Trophoblast cell (in vitro differentiated cells and primary cell): ENCODE results near the gene OPTN.

ENCODE experiments used
- DNase-seq, 2 donors: peaks; one replicate each; pipeline ENCODE4 v3.0.0-alpha.2; 2016
- H2AFZ ChIP-seq: 2 replicates; pipeline ENCODE4 v1.6.1; 2013; ENCODE audit warnings: low read length, moderate library complexity, mild to moderate bottlenecking; ENCODE audit not compliant: insufficient read depth, poor library complexity
- H2AK5ac ChIP-seq: 2 replicates; pipeline ENCODE4 v1.6.1; 2013; ENCODE audit warnings: mild to moderate bottlenecking, low read length
- H2BK120ac ChIP-seq: 2 replicates; pipeline ENCODE4 v1.6.1; 2013; ENCODE audit warnings: low read length, mild to moderate bottlenecking, moderate library complexity; ENCODE audit not compliant: insufficient read depth, poor library complexity
- H2BK12ac ChIP-seq: 2 replicates; pipeline ENCODE4 v1.6.1; 2013; ENCODE audit warnings: mild to moderate bottlenecking, low read length, moderate library complexity
- H2BK5ac ChIP-seq: 2 replicates; pipeline ENCODE4 v1.6.1; 2013; ENCODE audit warnings: low read length, low read depth, moderate library complexity, mild to moderate bottlenecking; ENCODE audit not compliant: poor library complexity
- H3K14ac ChIP-seq: 2 replicates; pipeline ENCODE4 v1.6.1; 2013; ENCODE audit warnings: mild to moderate bottlenecking, low read length
- H3K18ac ChIP-seq: 2 replicates; pipeline ENCODE4 v1.6.1; 2013; ENCODE audit warnings: mild to moderate bottlenecking, low read length
- H3K23ac ChIP-seq: 2 replicates; pipeline ENCODE4 v1.6.1; 2013; ENCODE audit warnings: low read length
- H3K27ac ChIP-seq: 2 replicates; pipeline ENCODE4 v1.5.1; 2013; ENCODE audit warnings: low read depth, mild to moderate bottlenecking, inconsistent platforms, low read length, moderate library complexity
- H3K27me3 ChIP-seq: 2 replicates; pipeline ENCODE4 v1.6.1; 2013; ENCODE audit warnings: inconsistent platforms, mild to moderate bottlenecking, low read length, moderate library complexity; ENCODE audit not compliant: insufficient read depth
- H3K36me3 ChIP-seq, 2 experiments: 1 replicate in 1 of 2; 2 replicates in 1 of 2; pipeline ENCODE4 v1.6.1; 2013; ENCODE audit warnings: low read length in 2 of 2, mild to moderate bottlenecking in 2 of 2, moderate library complexity in 1 of 2; ENCODE audit not compliant: insufficient read depth in 2 of 2, control insufficient read depth in 1 of 2
- H3K4ac ChIP-seq: 2 replicates; pipeline ENCODE4 v1.6.1; 2013; ENCODE audit warnings: low read depth, mild to moderate bottlenecking, low read length, moderate library complexity
- H3K4me1 ChIP-seq, 2 experiments: 1 replicate in 1 of 2; 2 replicates in 1 of 2; pipeline ENCODE4 v1.6.1; 2013; ENCODE audit warnings: low read length in 2 of 2, mild to moderate bottlenecking in 2 of 2, moderate library complexity in 1 of 2; ENCODE audit not compliant: insufficient read depth in 2 of 2, control insufficient read depth in 1 of 2
- H3K4me2 ChIP-seq: 2 replicates; pipeline ENCODE4 v1.6.1; 2013; ENCODE audit warnings: inconsistent platforms, mild to moderate bottlenecking, low read length, moderate library complexity
- H3K4me3 ChIP-seq: 2 replicates; pipeline ENCODE4 v1.5.1; 2013; ENCODE audit warnings: mild to moderate bottlenecking, low read depth, low read length, inconsistent platforms
- H3K79me1 ChIP-seq: one replicate; pipeline ENCODE4 v1.6.1; 2013; ENCODE audit warnings: low read length
- H3K79me2 ChIP-seq: 2 replicates; pipeline ENCODE4 v1.6.1; 2013; ENCODE audit warnings: low read length, mild to moderate bottlenecking; ENCODE audit not compliant: control insufficient read depth, insufficient read depth, poor library complexity
- H3K9ac ChIP-seq: 2 replicates; pipeline ENCODE4 v1.6.1; 2013; ENCODE audit warnings: mild to moderate bottlenecking, low read length
- H3K9me3 ChIP-seq: 2 replicates; pipeline ENCODE4 v1.6.1; 2013; ENCODE audit warnings: low read depth, mild to moderate bottlenecking, control low read depth, inconsistent platforms, low read length; ENCODE audit not compliant: insufficient read depth
- H4K12ac ChIP-seq: 2 replicates; pipeline ENCODE4 v1.6.1; 2013; ENCODE audit warnings: low read depth, mild to moderate bottlenecking, low read length, moderate library complexity
- H4K8ac ChIP-seq: 2 replicates; pipeline ENCODE4 v1.6.1; 2013; ENCODE audit warnings: low read depth, mild to moderate bottlenecking, low read length, moderate library complexity
- H4K91ac ChIP-seq: one replicate; pipeline ENCODE4 v1.6.1; 2013; ENCODE audit warnings: low read depth, mild to moderate bottlenecking, low read length, moderate library complexity
- WGBS: extraction: QIAGEN DNeasy Blood & Tissue Kit; methylation state at CpG from one replicate; pipeline ENCODE4 v1.1.7; 2013; ENCODE audit warnings: missing lambda C conversion rate; ENCODE audit not compliant: insufficient read length, insufficient coverage; ENCODE audit errors: extremely low coverage; 5-methylcytosine and 5-hydroxymethylcytosine counted together

OPTN gene

GRCh38 chr10:13074563-13075451 is 25.2 kb upstream of the OPTN start:
- Histone ChIP-seq H3K4me3 (no peak overlapping the region), H2BK12ac (no peak overlapping the region), H3K9ac (no peak overlapping the region), H3K18ac (no peak overlapping the region), H3K27me3 (no peaks in the 10 kb centered on the region), H2AFZ (no peak overlapping the region), H3K79me1 (no peaks in the 10 kb centered on the region), H2AK5ac (no peak overlapping the region), H3K14ac (no peak overlapping the region), H4K91ac (no peak overlapping the region), H3K4ac (no peak overlapping the region), H3K23ac (no peak overlapping the region), H3K4me2 (no peak overlapping the region), H2BK5ac (no peak overlapping the region), H4K8ac (no peak overlapping the region), H3K27ac (no peak overlapping the region), H3K4me1 (no peaks in the 10 kb centered on the region), H3K9me3 (peaks cover 6% of the 10 kb centered on the region), H3K36me3 (no peaks in the 10 kb centered on the region), H3K79me2 (no peaks in the 10 kb centered on the region), H2BK120ac (no peak overlapping the region), H4K12ac (no peak overlapping the region)
- no CpG with 5 or more reads among the region's 18 CpGs for WGBS
- peak; percentile 41 to 82 for DNase-seq

GRCh38 chr10:13078912-13079775 is 20.8 kb upstream of the OPTN start:
- Histone ChIP-seq H3K27ac (no peak overlapping the region), H3K14ac (no peak overlapping the region), H2BK120ac (no peak overlapping the region), H4K91ac (no peak overlapping the region), H4K12ac (no peak overlapping the region), H3K27me3 (no peaks in the 10 kb centered on the region), H2AK5ac (no peak overlapping the region), H4K8ac (no peak overlapping the region), H3K23ac (no peak overlapping the region), H2AFZ (no peak overlapping the region), H3K4ac (no peak overlapping the region), H3K79me2 (no peaks in the 10 kb centered on the region), H3K4me2 (no peak overlapping the region), H3K9ac (no peak overlapping the region), H3K79me1 (no peaks in the 10 kb centered on the region), H2BK12ac (no peak overlapping the region), H2BK5ac (no peak overlapping the region), H3K4me1 (no peaks in the 10 kb centered on the region), H3K36me3 (no peaks in the 10 kb centered on the region), H3K9me3 (peaks cover 9% of the 10 kb centered on the region), H3K18ac (no peak overlapping the region), H3K4me3 (no peak overlapping the region)
- WGBS, result no CpG with 5 or more reads among the region's 16 CpGs
- no peak for DNase-seq

- no peaks in the 10 kb centered on the region for H3K36me3 ChIP-seq
- H4K91ac ChIP-seq, result no peak overlapping the region
- no peak overlapping the region for H2BK120ac ChIP-seq
- no peaks in the 10 kb centered on the region for H3K4me1 ChIP-seq
- WGBS, result no CpG with 5 or more reads among the region's 2 CpGs
- no peak overlapping the region for H3K14ac ChIP-seq
- H3K4ac ChIP-seq, result no peak overlapping the region
- no peak overlapping the region for H3K4me2 ChIP-seq
- no peak overlapping the region for H3K18ac ChIP-seq
- H3K9me3 ChIP-seq, result peaks cover 13% of the 10 kb centered on the region
- H3K79me2 ChIP-seq, result no peaks in the 10 kb centered on the region
- H3K79me1 ChIP-seq, result no peaks in the 10 kb centered on the region
- H3K4me3 ChIP-seq, result no peak overlapping the region
- H4K8ac ChIP-seq, result no peak overlapping the region
- H3K9ac ChIP-seq, result no peak overlapping the region
- no peak overlapping the region for H3K27ac ChIP-seq
- H2AK5ac ChIP-seq, result no peak overlapping the region
- DNase-seq, result no peak
- H3K23ac ChIP-seq, result no peak overlapping the region
- H4K12ac ChIP-seq, result no peak overlapping the region
- no peak overlapping the region for H2AFZ ChIP-seq
- no peaks in the 10 kb centered on the region for H3K27me3 ChIP-seq
- H2BK12ac ChIP-seq, result no peak overlapping the region
- no peak overlapping the region for H2BK5ac ChIP-seq
These were observed 20.2 kb upstream of the OPTN start for GRCh38 chr10:13079776-13080050.

GRCh38 chr10:13080643-13081042 is 19.3 kb upstream of the OPTN start:
- no peak overlapping the region for H3K4me3 ChIP-seq
- no peak overlapping the region for H3K9ac ChIP-seq
- H2BK5ac ChIP-seq, result no peak overlapping the region
- H2AK5ac ChIP-seq, result no peak overlapping the region
- no peak overlapping the region for H4K8ac ChIP-seq
- H3K27ac ChIP-seq, result no peak overlapping the region
- no peaks in the 10 kb centered on the region for H3K79me2 ChIP-seq
- no peak overlapping the region for H4K91ac ChIP-seq
- H3K4me1 ChIP-seq, result no peaks in the 10 kb centered on the region
- no peak overlapping the region for H2AFZ ChIP-seq
- H3K23ac ChIP-seq, result no peak overlapping the region
- WGBS, result no CpG with 5 or more reads among the region's 7 CpGs
- no peak overlapping the region for H2BK120ac ChIP-seq
- H3K36me3 ChIP-seq, result no peaks in the 10 kb centered on the region
- peaks cover 16% of the 10 kb centered on the region for H3K9me3 ChIP-seq
- no peak overlapping the region for H3K14ac ChIP-seq
- no peaks in the 10 kb centered on the region for H3K27me3 ChIP-seq
- H4K12ac ChIP-seq, result no peak overlapping the region
- H3K18ac ChIP-seq, result no peak overlapping the region
- H2BK12ac ChIP-seq, result no peak overlapping the region
- H3K4me2 ChIP-seq, result no peak overlapping the region
- no peaks in the 10 kb centered on the region for H3K79me1 ChIP-seq
- H3K4ac ChIP-seq, result no peak overlapping the region
- no peak for DNase-seq
